ENCODE measurements around the gene NCKAP5L.

The NCKAP5L gene

GRCh38 chr12:49843876-49844437 lies 15.7 kb upstream of the NCKAP5L start:
- no peaks in the 10 kb centered on the region for H3K4me1 ChIP-seq (ENCODE audit: insufficient read depth, insufficient read length)
- H3K9me3 ChIP-seq (ENCODE audit: insufficient read depth, low read length): no peaks in the 10 kb centered on the region
- no peaks in the 10 kb centered on the region for H3K27me3 ChIP-seq (ENCODE audit: insufficient read depth, insufficient read length)
- H3K9ac ChIP-seq (ENCODE audit: insufficient read length, low read depth): no peak overlapping the region
- H3K36me3 ChIP-seq (ENCODE audit: insufficient read depth, insufficient read length, low read length): no peaks in the 10 kb centered on the region
- H3K4me3 ChIP-seq (ENCODE audit: insufficient read length, low read depth): no peak overlapping the region
- TF ChIP-seq ZNF274 (IDR thresholded peaks at IDR 0.05; ENCODE audit: low read depth, low read length) (no peak), SUZ12 (IDR thresholded peaks at IDR 0.05; ENCODE audit: extremely low read depth, insufficient read depth, insufficient read length) (no peak), YY1 (IDR thresholded peaks at IDR 0.05; ENCODE audit: insufficient read depth, insufficient read length) (no peak)
- no peak for DNase-seq (ENCODE audit: low read depth, low spot score)

DNA sequence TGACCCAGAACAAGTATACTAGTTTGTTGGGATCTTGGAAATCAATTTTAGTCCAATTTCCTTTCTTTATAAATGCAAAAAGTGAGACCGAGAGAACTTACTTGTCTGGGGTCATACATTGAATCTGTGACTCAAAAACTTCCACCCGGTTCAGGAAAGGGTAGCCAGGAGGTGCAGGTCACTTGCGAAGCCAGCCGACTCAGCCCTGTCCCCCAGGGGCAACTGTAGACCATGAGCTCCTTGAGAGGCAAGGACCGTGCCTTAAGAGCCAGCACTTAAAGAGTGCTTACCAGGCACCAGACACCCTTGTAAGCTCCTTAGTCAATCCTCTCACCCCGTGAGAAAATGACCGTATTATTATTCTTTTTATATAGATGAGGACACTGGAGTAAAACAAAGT lies 15.2 kb upstream of the NCKAP5L start:
- no peak for DNase-seq (ENCODE audit: low read depth, low spot score)
- Histone ChIP-seq H3K9me3 (ENCODE audit: insufficient read depth, low read length) (no peaks in the 10 kb centered on the region), H3K4me3 (ENCODE audit: insufficient read length, low read depth) (peak overlapping the region; percentile 83), H3K36me3 (ENCODE audit: insufficient read depth, insufficient read length, low read length) (no peaks in the 10 kb centered on the region), H3K27me3 (ENCODE audit: insufficient read depth, insufficient read length) (no peaks in the 10 kb centered on the region), H3K4me1 (ENCODE audit: insufficient read depth, insufficient read length) (no peaks in the 10 kb centered on the region), H3K9ac (ENCODE audit: insufficient read length, low read depth) (peak overlapping the region; percentile 86)
- TF ChIP-seq YY1 (IDR thresholded peaks at IDR 0.05; ENCODE audit: insufficient read depth, insufficient read length) (no peak), SUZ12 (IDR thresholded peaks at IDR 0.05; ENCODE audit: extremely low read depth, insufficient read depth, insufficient read length) (no peak), ZNF274 (IDR thresholded peaks at IDR 0.05; ENCODE audit: low read depth, low read length) (no peak)

- no peaks in the 10 kb centered on the region for H3K4me1 ChIP-seq (ENCODE audit: insufficient read depth, insufficient read length)
Measured at GRCh38 chr12:49842519-49843352, 14.5 kb upstream of the NCKAP5L start, which contains the start of gene BCDIN3D. BCDIN3D (minus strand) TSS chr12:49843106; CDS start chr12:49843087, 19 bp downstream.

DNA sequence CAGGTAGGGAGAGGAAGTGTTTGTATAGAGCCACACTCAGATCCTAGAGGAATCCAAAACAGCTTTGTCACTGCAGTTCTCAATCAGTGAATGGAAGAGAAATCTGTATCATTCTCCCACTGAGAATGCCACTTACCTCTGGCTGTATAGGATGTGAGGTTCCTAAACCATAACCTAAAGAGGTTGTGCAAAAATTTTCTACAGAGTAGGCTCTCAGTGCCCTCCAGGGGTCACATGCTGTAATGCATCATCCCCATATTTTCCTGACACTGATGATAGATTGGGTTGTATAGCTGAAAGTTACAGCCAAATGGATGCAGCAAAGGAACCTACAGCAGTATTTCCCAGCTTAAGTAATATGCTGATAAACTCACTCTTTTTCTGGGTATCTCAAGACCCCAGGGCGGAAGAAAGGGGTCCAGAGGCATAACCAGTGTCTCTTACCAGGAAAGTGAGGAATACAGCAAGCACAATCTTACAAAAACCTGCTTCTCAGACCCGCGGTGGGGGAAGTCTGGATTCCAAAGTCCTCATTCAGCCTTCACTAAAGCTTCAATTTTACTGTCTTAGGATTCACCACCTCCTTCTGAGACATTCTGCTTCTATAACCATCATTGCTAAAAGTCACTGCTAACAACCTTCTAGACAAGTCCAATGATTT lies 10.9 kb upstream of the NCKAP5L start:
- no peak for DNase-seq (ENCODE audit: low read depth, low spot score)
- no peak overlapping the region for H3K4me3 ChIP-seq (ENCODE audit: insufficient read length, low read depth)
- no peaks in the 10 kb centered on the region for H3K27me3 ChIP-seq (ENCODE audit: insufficient read depth, insufficient read length)
- H3K4me1 ChIP-seq (ENCODE audit: insufficient read depth, insufficient read length): no peaks in the 10 kb centered on the region
- H3K36me3 ChIP-seq (ENCODE audit: insufficient read depth, insufficient read length, low read length): no peaks in the 10 kb centered on the region
- TF ChIP-seq SUZ12 (IDR thresholded peaks at IDR 0.05; ENCODE audit: extremely low read depth, insufficient read depth, insufficient read length) (no peak), ZNF274 (IDR thresholded peaks at IDR 0.05; ENCODE audit: low read depth, low read length) (no peak), YY1 (IDR thresholded peaks at IDR 0.05; ENCODE audit: insufficient read depth, insufficient read length) (no peak)
- no peak overlapping the region for H3K9ac ChIP-seq (ENCODE audit: insufficient read length, low read depth)
- no peaks in the 10 kb centered on the region for H3K9me3 ChIP-seq (ENCODE audit: insufficient read depth, low read length)

More at GRCh38 chr12:49842519-49843352, 14.5 kb upstream of the NCKAP5L start, which contains the start of gene BCDIN3D:
- no peak for DNase-seq (ENCODE audit: low read depth, low spot score)
- Histone ChIP-seq H3K36me3 (ENCODE audit: insufficient read depth, insufficient read length, low read length) (no peaks in the 10 kb centered on the region), H3K4me3 (ENCODE audit: insufficient read length, low read depth) (peak within 1 kb of the TSS; percentile 83), H3K27me3 (ENCODE audit: insufficient read depth, insufficient read length) (no peaks in the 10 kb centered on the region), H3K9me3 (ENCODE audit: insufficient read depth, low read length) (no peaks in the 10 kb centered on the region), H3K9ac (ENCODE audit: insufficient read length, low read depth) (peak within 1 kb of the TSS; percentile 86)
- TF ChIP-seq YY1 (IDR thresholded peaks at IDR 0.05; ENCODE audit: insufficient read depth, insufficient read length): peak; percentile 72
- no peak for TF ChIP-seq SUZ12 (IDR thresholded peaks at IDR 0.05; ENCODE audit: extremely low read depth, insufficient read depth, insufficient read length)
- no peak for TF ChIP-seq ZNF274 (IDR thresholded peaks at IDR 0.05; ENCODE audit: low read depth, low read length)

- H3K4me1 ChIP-seq (ENCODE audit: insufficient read depth, insufficient read length): no peaks in the 10 kb centered on the region
- H3K9me3 ChIP-seq (ENCODE audit: insufficient read depth, low read length): no peaks in the 10 kb centered on the region
- H3K36me3 ChIP-seq (ENCODE audit: insufficient read depth, insufficient read length, low read length): no peaks in the 10 kb centered on the region
- H3K4me3 ChIP-seq (ENCODE audit: insufficient read length, low read depth): no peak overlapping the region
- no peak for DNase-seq (ENCODE audit: low read depth, low spot score)
- no peak for TF ChIP-seq ZNF274 (IDR thresholded peaks at IDR 0.05; ENCODE audit: low read depth, low read length)
- no peak for TF ChIP-seq SUZ12 (IDR thresholded peaks at IDR 0.05; ENCODE audit: extremely low read depth, insufficient read depth, insufficient read length)
- no peak for TF ChIP-seq YY1 (IDR thresholded peaks at IDR 0.05; ENCODE audit: insufficient read depth, insufficient read length)
- H3K27me3 ChIP-seq (ENCODE audit: insufficient read depth, insufficient read length): no peaks in the 10 kb centered on the region
- no peak overlapping the region for H3K9ac ChIP-seq (ENCODE audit: insufficient read length, low read depth)
Measured at GRCh38 chr12:49832836-49833421, 4.7 kb upstream of the NCKAP5L start.

GRCh38 chr12:49831717-49832116 lies 3.5 kb upstream of the NCKAP5L start:
- H3K4me3 ChIP-seq (ENCODE audit: insufficient read length, low read depth): no peak overlapping the region
- no peak overlapping the region for H3K9ac ChIP-seq (ENCODE audit: insufficient read length, low read depth)
- peaks cover 6% of the 10 kb centered on the region for H3K4me1 ChIP-seq (ENCODE audit: insufficient read depth, insufficient read length)
- TF ChIP-seq SUZ12 (IDR thresholded peaks at IDR 0.05; ENCODE audit: extremely low read depth, insufficient read depth, insufficient read length): no peak
- TF ChIP-seq YY1 (IDR thresholded peaks at IDR 0.05; ENCODE audit: insufficient read depth, insufficient read length): no peak
- no peak for TF ChIP-seq ZNF274 (IDR thresholded peaks at IDR 0.05; ENCODE audit: low read depth, low read length)
- no peak for DNase-seq (ENCODE audit: low read depth, low spot score)
- no peaks in the 10 kb centered on the region for H3K27me3 ChIP-seq (ENCODE audit: insufficient read depth, insufficient read length)
- no peaks in the 10 kb centered on the region for H3K9me3 ChIP-seq (ENCODE audit: insufficient read depth, low read length)
- peaks cover 4% of the 10 kb centered on the region for H3K36me3 ChIP-seq (ENCODE audit: insufficient read depth, insufficient read length, low read length)
